Breast epithelium (tissue), 3 donors: ENCODE data around the gene AMFR.

Experiments used
- CTCF ChIP-seq, 3 donors: fragments of 450-650 bp; IDR thresholded peaks; one replicate each; pipeline ENCODE4 v1.5.1; 2016 to 2017; ENCODE audit warnings: antibody characterized with exemption in 3 of 3, mild to moderate bottlenecking in 3 of 3, moderate library complexity in 3 of 3
- POLR2A ChIP-seq: fragments of 450-650 bp; IDR thresholded peaks from one replicate; pipeline ENCODE4 v1.6.1; 2016; ENCODE audit warnings: antibody characterized with exemption, mild to moderate bottlenecking, moderate library complexity
- POLR2AphosphoS5 ChIP-seq, 3 donors: sonication (generic); formaldehyde crosslinking; IDR thresholded peaks; one replicate each; pipeline ENCODE4 v1.6.1; 2017; ENCODE audit warnings: antibody characterized with exemption in 3 of 3

- no peak for TF ChIP-seq CTCF (IDR thresholded peaks at IDR 0.05)
- TF ChIP-seq POLR2AphosphoS5 (IDR thresholded peaks at IDR 0.05), result no peak
- TF ChIP-seq POLR2A, result no peak
Observed at GRCh38 chr16:56405977-56406672, 19.2 kb downstream of the AMFR start.
